Ureter (tissue), 1 donor: ENCODE data around the gene SIGLEC10. TPM values are rescaled to one million over a fixed set of nuclear protein-coding genes. Genes with fewer than 3 reads are reported as not detected.

ENCODE experiments used
- DNase-seq: peaks from one replicate; pipeline ENCODE4 v3.0.0-alpha.2; 2020; ENCODE audit warnings: low spot score
- total RNA-seq: library from RNA; stranded (reverse); gene quantifications from one replicate; pipeline ENCODE4 v1.2.4, GENCODE V29; 2023
- donor health status: DM: yes; HTN: yes; CAD: no.

Gene SIGLEC10
- total RNA-seq, 1 donor from 2014 or later: 14.0 TPM

- peak; percentile 93 for DNase-seq
Observed at GRCh38 chr19:51394050-51394836, 23.2 kb downstream of the SIGLEC10 start.

GRCh38 chr19:51392701-51393100 lies 24.7 kb downstream of the SIGLEC10 start:
- DNase-seq: no peak

- DNase-seq: no peak
Observed at GRCh38 chr19:51391073-51391611, 26.3 kb downstream of the SIGLEC10 start.

DNA sequence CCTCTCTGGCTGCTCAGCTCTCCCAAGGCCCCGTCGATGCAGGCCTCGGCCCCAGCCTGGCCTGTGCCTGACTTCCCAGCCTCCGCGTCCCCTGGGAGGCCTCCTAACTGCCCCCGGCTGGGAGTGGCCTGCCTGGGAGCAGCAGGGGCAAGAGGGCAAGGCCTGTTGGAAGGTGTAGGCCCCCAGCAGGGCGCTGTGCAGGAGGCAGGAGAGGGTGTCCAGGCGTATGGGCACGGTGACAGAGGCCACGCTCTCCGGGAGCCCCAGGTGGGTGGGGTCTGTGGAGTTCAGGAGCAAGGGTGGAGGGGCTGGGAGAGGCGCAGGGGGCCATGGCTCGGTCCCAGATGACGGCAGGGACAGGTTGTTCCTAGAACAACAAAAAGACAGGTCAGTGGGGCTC lies 28.3 kb downstream of the SIGLEC10 start:
- no peak for DNase-seq

DNA sequence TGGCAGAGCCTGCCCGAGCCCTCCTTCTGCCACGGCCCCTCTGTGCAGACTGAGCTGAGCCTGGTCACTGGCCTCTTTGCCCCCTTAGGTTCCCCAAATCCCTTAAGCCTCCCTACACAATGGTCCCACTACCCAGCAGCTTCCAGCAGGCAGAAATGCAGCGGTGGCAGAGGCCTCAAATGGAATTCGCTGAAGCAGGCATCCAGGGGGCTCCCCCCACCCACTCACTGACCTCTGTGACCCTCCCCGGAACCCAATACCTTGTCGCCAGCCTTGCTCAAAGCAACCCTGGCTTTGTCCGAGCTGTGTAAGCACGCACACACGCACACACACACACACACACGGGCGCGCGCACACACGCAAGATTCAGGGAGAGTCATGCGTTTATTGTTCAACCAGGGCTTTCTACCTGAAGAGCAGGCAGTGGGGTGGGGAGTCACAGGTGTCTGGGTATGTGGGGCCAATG lies 29.5 kb downstream of the SIGLEC10 start, which contains the start of gene LIM2:
Gene LIM2 (minus strand): TSS at position 51 of the 466 bp plus-strand sequence. CDS start 531 bp downstream, outside the sequence.
- DNase-seq: no peak

DNA sequence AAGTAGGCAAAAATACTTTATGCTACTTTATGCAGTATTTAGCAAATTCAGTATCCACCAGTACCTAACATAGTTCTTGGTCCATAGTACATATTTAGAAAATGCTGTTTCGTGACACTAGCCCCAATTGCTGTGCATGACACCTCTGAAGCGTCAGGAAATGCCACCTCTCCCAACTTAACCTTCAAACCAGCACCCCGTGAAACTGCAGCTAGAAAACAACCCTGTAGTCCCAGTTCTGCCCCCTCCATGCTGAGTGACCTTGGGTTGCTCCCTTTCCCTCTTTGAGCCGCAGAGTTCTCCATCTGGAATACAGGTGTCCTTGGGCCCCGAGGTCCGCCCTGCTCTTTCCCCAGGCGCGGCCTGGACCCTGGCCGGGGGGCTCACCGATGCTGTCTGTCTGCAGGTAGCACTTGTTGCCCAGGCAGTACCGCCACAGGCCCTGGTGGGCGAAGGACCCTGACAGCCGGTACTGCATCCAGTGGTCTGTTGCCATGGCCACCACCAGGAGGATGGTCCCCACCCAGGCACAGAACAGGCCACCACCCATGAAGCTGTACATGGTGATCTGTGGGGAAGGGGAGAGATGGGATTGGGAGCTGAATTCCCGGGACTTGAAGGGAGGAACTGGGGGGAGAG lies 30.4 kb downstream of the SIGLEC10 start:
- no peak for DNase-seq

- no peak for DNase-seq
Observed at GRCh38 chr19:51382004-51382403, 35.4 kb downstream of the SIGLEC10 start.

- DNase-seq: no peak
Observed at GRCh38 chr19:51380379-51380778, 37.1 kb downstream of the SIGLEC10 start.

GRCh38 chr19:51377422-51377821 lies 40.0 kb downstream of the SIGLEC10 start:
- DNase-seq: no peak

- DNase-seq: no peak
Observed at GRCh38 chr19:51375504-51376221, 41.8 kb downstream of the SIGLEC10 start.

- DNase-seq: no peak
Observed at GRCh38 chr19:51372649-51373504, 44.6 kb downstream of the SIGLEC10 start, which contains the start of gene NKG7. TSS of gene NKG7 (minus strand) at chr19:51372654. CDS start at chr19:51372535, 119 bp downstream.

- no peak for DNase-seq
Observed at GRCh38 chr19:51372021-51372648, 45.3 kb downstream of the SIGLEC10 start.

DNA sequence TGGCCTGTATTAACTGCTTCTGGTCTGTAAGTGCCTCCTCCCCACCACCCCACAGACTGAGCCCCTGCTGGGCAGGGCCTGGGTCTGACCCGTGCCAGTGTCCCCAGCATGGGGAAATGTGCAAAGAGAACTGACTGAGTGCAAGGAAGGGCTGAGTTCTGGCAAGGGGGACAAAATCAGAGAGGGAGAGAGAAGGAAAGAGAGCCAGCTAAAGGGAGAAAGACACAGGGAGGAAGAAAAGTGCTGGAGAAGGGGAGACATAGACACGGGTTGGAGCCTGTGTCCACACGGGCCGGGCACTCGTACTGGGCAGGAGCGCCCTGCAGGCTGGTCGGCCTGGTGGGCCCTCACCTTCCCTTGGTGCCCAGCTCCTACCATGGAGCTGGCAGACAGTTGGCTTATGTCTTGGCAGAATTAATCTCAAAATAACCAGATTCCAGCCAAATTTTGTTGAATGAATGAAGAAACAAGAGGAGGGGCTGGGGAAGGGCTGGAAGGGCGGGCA lies 46.2 kb downstream of the SIGLEC10 start:
- DNase-seq: no peak

GRCh38 chr19:51370230-51370629 lies 47.2 kb downstream of the SIGLEC10 start:
- no peak for DNase-seq

DNA sequence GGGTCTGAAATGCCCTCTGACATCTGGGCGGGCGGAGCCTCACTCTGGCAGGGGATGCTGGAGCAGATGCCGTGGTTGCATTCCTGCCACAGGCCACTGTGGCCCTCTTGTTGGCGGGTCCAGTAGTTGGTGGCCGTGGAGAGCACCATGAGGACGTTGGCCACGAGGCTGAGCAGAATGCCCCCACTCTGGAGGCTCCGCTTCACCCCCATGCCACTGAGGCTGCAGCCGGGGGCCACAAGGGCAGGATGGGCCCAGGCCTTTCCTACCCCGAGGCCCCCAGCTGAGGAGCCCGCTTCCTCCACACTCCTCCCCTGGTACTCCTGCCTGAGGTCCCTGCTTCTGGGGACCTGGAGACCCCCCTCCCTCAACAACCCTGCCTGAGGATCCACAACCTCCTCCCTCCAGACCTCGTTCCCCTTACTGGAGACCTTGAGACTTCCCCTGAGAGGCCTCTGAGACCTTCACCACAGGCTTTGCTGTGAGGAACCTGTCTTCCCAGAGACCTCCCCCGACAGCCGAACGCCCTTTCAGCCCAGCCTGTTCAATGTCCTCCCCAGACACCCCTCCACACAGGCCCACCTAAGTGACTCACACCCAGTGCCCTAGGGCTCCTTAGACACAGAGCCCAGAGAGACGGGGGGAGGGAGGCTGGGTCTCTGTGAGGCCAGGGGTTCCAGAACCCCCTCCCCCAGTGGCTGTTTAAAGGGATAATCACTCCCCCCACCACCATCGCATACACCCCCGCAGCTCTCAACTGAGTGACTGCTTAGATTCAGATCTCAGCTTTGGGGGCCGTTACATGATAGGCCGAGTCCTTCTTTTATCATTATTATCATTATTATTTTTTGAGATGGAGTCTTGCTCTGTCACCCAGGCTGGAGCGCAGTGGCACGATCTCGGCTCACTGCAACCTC lies 48.8 kb downstream of the SIGLEC10 start, which contains the start of gene CLDND2:
Gene CLDND2 (minus strand): TSS at position 638 of the 917 bp plus-strand sequence. CDS start 426 bp downstream, at position 212.
- no peak for DNase-seq

DNA sequence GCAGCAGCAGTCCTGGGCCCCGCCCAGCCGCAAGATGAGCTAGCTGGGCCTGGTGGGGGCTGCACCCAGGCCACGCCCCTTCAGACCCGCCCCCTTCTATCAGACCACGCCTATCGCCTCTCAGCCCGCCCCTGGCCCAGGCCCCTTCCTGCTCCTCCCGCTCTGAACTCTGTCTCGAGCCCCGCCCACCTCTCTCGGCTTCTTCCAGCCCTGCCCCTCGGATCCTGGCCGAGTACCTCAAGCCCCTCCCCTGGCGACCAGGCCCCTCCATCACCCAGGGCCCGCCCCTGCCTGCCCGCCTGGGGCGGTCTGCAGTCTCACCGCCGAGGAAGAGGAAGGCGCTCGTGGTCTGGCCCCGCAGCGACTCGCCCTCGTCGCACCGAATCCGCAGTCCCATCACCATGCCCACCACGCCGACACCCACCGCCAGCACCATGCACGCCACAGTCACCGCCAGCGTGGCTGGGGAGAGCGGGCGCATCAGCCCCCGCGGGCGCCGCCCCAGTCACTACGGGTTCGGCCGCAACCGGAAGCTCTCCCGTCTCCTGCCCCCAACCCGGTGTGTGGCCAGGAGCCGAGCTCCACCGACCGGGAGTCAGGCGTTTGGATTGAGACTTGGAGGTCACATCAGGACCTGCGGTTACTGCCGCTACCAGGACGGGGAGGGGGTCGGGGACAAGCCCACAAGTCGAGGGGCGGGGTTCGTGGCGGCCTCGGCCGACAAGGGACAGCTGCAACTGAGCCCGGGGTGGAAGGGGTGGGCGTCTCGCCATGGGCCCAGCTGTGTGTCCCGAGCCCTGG lies 49.7 kb downstream of the SIGLEC10 start:
- peak; percentile 99 for DNase-seq

- peak; percentile 61 for DNase-seq
Observed at GRCh38 chr19:51367255-51367564, 50.2 kb downstream of the SIGLEC10 start.
